NCI-H510A treated with DMSO at 0.1 percent for 48 hours (cell line): Measurements from ENCODE around the gene OR51I2.

Experiments
- DNase-seq: peaks from one replicate; lab custom pipeline; 2025; lab: John Stamatoyannopoulos, UW

OR51I2 gene

GRCh38 chr11:5449023-5449422 is at the start of gene OR51I2:
OR51I2 (plus strand) TSS chr11:5449323; CDS start chr11:5453489, 4,166 bp downstream.
- DNase-seq: no peak

- no peak for DNase-seq
Observed at GRCh38 chr11:5405173-5405572, 44.0 kb upstream of the OR51I2 start.

- no peak for DNase-seq
Observed at GRCh38 chr11:5420993-5421392, 28.1 kb upstream of the OR51I2 start.

- no peak for DNase-seq
Observed at GRCh38 chr11:5421811-5422210, 27.3 kb upstream of the OR51I2 start, which contains the start of gene OR51Q1. OR51Q1 (plus strand) TSS chr11:5422111; CDS start chr11:5422201, 90 bp downstream.

GRCh38 chr11:5423131-5423530 is 26.0 kb upstream of the OR51I2 start:
- no peak for DNase-seq

GRCh38 chr11:5441414-5441813 is 7.7 kb upstream of the OR51I2 start, which contains the start of gene OR51I1:
OR51I1 (minus strand) TSS chr11:5441514; CDS start chr11:5441514, 0 bp downstream.
- DNase-seq: no peak

- no peak for DNase-seq
Observed at GRCh38 chr11:5443835-5444393, 5.2 kb upstream of the OR51I2 start.

GRCh38 chr11:5449432-5449831 is 309 bp downstream of the OR51I2 start:
- DNase-seq: no peak

- DNase-seq: no peak
Observed at GRCh38 chr11:5460983-5461621, 12.0 kb downstream of the OR51I2 start.

- DNase-seq: peak; percentile 23
Observed at GRCh38 chr11:5467527-5467926, 18.4 kb downstream of the OR51I2 start.

- no peak for DNase-seq
Observed at GRCh38 chr11:5473921-5474320, 24.8 kb downstream of the OR51I2 start.

- DNase-seq: peak; percentile 18
Observed at GRCh38 chr11:5476186-5476819, 27.2 kb downstream of the OR51I2 start.

- DNase-seq: no peak
Observed at GRCh38 chr11:5486003-5486402, 36.9 kb downstream of the OR51I2 start.

GRCh38 chr11:5486421-5486820 is 37.3 kb downstream of the OR51I2 start:
- DNase-seq: no peak

- no peak for DNase-seq
Observed at GRCh38 chr11:5488385-5488784, 39.3 kb downstream of the OR51I2 start, which contains the start of gene OR52D1. OR52D1 (plus strand) TSS chr11:5488685; CDS start chr11:5488707, 22 bp downstream.

- no peak for DNase-seq
Observed at GRCh38 chr11:5488798-5489399, 39.8 kb downstream of the OR51I2 start.

GRCh38 chr11:5489576-5490357 is 40.6 kb downstream of the OR51I2 start:
- DNase-seq: no peak

GRCh38 chr11:5499671-5500070 is 50.5 kb downstream of the OR51I2 start:
- DNase-seq: no peak

- DNase-seq: no peak
Observed at GRCh38 chr11:5500393-5500801, 51.3 kb downstream of the OR51I2 start.

- no peak for DNase-seq
Observed at GRCh38 chr11:5504403-5504921, 55.3 kb downstream of the OR51I2 start.

GRCh38 chr11:5505363-5506048 is 56.4 kb downstream of the OR51I2 start:
- DNase-seq: no peak
